ENCODE results near the gene PYGM.
"Not testable (repeated sequence)": the region's sequence is repeated elsewhere in the genome, so short reads cannot be mapped to it uniquely, and the experiment has no call there.

PYGM gene

GRCh38 chr11:64714666-64715065, 45.1 kb downstream of the PYGM start:
- no peak for DNase-seq

- no peak for DNase-seq
Measured at GRCh38 chr11:64713781-64714363, 45.9 kb downstream of the PYGM start.

GRCh38 chr11:64713016-64713707, 46.6 kb downstream of the PYGM start:
- no peak for DNase-seq

GRCh38 chr11:64712430-64713015, 47.3 kb downstream of the PYGM start:
- DNase-seq, result no peak

- no peak for DNase-seq
Measured at GRCh38 chr11:64711956-64712362, 47.8 kb downstream of the PYGM start.

- DNase-seq, result no peak
Measured at GRCh38 chr11:64711138-64711955, 48.4 kb downstream of the PYGM start.

GRCh38 chr11:64710418-64711137, 49.2 kb downstream of the PYGM start:
- DNase-seq, result no peak

- no peak for DNase-seq
Measured at GRCh38 chr11:64705501-64705900, 54.3 kb downstream of the PYGM start.

- DNase-seq, result no peak
Measured at GRCh38 chr11:64703048-64703447, 56.7 kb downstream of the PYGM start.

GRCh38 chr11:64701956-64702355, 57.8 kb downstream of the PYGM start:
- not testable (repeated sequence) for DNase-seq

GRCh38 chr11:64698427-64698826, 61.3 kb downstream of the PYGM start:
- DNase-seq, result no peak

- DNase-seq, result no peak
Measured at GRCh38 chr11:64697663-64698375, 62.0 kb downstream of the PYGM start.
